Stimulated activated CD8-positive, alpha-beta memory T cell treated with anti-CD3 and anti-CD28 coated beads, Interleukin-2, amount 100 ng/mL, for 1 hour (primary cell): ENCODE measurements around the gene R3HDM1.
"Not testable (repeated sequence)": the region's sequence is repeated elsewhere in the genome, so short reads cannot be mapped to it uniquely, and the experiment has no call there.

ENCODE experiments used
- DNase-seq, 2 donors: peaks; one replicate each; pipeline ENCODE4 v3.0.0-alpha.2; 2020; ENCODE audit warnings: low read depth in 2 of 2

R3HDM1 gene

DNA sequence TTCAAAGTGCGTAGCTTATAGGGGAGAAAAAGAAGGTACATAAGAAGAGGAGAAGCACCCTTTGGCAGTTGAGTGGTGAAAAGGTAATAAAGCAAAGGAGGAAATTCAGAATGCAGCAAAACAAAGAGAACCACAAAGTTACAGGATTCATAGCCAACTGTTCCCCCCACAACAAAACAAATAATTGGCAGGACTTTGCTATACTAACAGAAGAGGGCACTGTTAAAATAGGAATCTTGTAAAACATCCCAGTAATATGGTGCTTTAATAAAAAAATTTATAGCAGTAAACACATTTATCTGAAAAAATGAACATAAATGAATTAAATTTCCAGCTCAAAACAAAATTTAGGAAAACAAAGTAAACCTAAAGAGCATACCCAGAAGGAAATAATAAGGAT is 42.3 kb downstream of the R3HDM1 start:
- DNase-seq = no peak

DNA sequence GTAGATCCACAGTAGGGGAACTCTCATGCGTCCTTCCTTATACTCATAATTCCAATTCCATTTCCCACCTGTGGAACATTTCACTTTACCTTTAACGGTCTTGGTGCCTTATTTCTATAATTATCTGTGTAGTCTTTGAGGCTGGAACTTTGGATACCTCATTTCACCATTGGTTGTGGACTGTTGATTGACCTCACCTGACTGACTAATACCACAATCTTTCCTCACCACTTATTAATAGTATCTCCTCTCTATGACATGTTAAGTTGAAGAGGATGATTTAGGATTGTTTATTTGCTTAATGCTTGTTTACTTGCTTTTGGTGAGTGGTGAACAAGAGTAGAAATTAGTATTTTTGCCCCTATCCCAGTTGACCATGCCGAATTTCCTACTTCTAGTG is 50.0 kb downstream of the R3HDM1 start:
- DNase-seq = no peak

- DNase-seq = no peak
These were observed 51.1 kb downstream of the R3HDM1 start for GRCh38 chr2:135582383-135582782.

- no peak for DNase-seq
These were observed 54.3 kb downstream of the R3HDM1 start for GRCh38 chr2:135585586-135585985.

GRCh38 chr2:135586148-135586547 is 54.9 kb downstream of the R3HDM1 start:
- DNase-seq = no peak

DNA sequence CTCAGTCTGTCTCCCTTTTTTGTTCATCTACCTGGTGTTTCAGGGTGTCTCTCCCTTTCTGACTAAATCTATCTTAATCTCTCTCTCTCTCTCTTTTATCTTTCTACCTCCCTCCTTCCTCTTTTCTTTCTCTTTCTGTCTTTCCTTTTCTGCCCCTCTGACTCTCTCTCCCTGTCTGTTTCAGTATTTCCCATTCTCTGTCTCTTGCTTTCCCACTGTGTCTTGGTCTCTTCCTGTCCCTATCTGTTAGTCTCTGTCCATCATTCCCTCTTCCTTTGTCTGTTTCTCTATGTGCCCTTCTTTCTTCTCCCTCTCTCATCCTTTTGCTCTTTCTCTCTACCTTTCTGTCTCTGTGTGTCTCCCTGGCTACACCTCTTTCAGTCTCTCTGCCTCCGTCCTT is 56.7 kb downstream of the R3HDM1 start:
- DNase-seq = no peak

GRCh38 chr2:135590619-135591260 is 59.5 kb downstream of the R3HDM1 start:
- DNase-seq = no peak

DNA sequence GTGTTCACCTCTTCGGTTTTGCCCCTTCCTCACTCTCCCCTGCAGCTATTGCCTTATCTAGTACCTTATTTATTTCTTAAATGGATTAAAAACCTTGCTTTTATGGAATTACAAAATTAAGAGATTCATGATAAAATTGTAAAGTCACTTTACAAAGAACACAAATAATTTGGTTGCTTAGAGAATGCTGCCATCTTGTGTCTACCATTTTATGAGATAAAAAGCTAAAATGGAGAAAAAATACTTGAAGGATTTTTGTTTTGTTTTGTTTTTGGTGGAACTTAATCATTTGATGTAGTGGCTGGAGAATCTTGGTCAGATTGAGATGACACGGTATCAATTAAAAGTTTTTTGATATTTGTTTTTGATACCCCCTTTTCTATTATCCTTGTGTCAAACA is 69.6 kb downstream of the R3HDM1 start:
- DNase-seq = no peak

DNA sequence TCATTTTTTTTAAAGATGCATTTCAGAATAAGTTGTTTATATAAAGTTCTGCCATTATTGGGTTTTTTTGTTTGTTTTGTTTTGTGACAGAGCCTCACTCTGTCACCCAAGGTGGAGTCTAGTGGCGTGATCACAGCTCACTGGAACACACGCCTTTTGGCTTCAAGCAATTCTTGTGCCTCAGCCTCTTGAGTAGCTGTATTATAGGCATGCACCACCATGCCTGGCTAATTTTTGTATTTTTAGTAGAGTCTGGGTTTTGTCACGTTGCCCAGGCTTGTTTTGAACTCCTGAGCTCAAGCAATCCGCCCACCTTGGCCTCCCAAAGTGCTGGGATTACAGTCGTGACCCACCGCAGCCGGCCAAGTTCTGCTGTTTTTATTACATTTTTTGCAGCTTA is 72.3 kb downstream of the R3HDM1 start:
- DNase-seq = no peak

- DNase-seq = no peak
These were observed 76.3 kb downstream of the R3HDM1 start for GRCh38 chr2:135607561-135607960.

DNA sequence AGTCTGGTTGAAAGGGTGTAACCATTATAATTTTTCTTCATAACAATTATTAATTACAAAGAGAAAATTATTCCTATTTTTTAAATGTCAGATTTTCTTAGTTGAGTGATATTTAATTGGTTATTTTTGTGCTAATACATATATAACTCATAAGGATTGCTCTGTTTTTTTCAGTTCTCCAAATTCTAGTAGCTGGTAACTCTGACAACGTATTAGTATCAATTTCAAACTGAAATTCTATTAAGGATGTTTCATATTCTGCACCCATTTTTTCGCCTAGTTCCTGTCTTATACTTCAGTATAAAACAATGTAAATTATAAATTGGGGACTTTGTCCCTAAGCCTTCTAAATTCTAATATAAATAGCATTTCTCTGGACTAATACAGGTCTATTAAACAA is 81.0 kb downstream of the R3HDM1 start:
- DNase-seq = no peak

DNA sequence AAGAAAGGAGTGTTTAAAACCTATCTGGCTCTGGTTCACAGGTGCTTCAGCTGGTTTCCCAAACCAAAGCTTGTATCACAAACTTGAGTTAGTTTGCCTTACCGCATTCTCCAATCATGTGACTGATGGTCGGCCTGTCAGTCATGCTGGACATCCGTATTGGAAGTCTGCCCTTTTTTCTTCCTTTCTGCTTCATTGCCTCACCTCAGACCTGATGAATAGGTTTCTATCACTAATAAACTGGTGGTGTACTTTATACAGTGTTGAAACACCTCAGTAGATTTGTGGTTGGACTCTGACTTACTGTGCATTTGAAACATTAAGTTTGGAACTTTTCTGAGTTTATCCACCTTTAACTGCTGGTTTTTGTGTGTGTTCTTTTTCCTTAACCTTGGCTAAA is 84.1 kb downstream of the R3HDM1 start:
- DNase-seq = no peak

GRCh38 chr2:135617501-135618015 is 86.3 kb downstream of the R3HDM1 start:
- DNase-seq = no peak

DNA sequence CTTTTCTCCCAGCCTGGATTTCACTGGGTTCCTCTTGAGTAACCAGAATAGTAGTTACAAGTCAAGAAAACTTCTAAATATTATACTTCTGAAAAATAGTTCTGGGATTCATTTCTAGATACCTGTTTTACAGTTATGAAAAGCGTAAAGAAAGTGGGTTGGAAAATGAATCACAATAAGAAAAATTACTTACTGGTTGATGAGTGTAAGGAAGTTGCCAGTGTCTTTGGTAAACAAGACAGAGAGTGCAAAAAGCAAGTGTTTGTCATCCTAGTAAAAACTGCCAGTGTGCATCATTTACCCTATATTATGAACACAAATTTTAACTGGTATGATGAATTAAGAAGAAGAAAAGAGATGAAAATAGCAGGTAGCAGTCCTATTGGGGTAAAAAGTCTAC is 88.9 kb downstream of the R3HDM1 start:
- DNase-seq = no peak

DNA sequence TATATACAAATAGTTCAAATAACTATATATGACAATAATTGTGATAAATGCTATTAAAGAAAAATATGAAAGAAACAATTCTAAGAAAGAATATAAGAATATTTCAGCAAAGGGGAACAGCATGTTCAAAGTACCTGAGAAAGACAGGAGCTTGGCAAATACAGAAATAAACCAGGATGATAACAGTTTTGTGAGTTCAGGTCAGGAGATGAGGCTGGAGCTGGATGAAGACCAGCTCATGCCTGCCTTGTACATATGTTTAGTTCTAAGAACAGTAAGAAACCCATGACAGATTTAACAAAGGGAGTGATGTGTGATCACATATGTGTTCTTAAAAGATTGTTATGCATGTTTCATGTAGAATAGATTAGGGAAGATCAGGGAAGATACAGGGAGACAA is 98.2 kb downstream of the R3HDM1 start:
- no peak for DNase-seq

DNA sequence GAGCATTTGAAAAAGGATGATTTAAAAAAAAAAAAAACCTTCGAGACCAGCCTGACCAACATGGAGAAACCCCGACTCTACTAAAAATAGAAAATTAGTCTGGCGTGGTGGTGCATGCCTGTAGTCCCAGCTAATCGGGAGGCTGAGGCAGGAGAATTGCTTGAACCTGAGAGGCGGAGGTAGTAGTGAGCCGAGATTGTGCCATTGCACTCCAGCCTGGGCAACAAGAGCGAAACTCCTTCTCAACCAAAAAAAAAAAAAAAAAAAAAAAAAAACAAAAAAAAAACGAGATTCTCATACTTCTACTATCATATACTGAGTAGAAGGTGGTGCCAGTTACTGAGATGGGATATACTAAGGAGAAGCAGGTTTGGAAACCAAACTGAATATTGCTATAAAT is 98.8 kb downstream of the R3HDM1 start:
- DNase-seq = not testable (repeated sequence)

GRCh38 chr2:135630488-135630887 is 99.2 kb downstream of the R3HDM1 start:
- no peak for DNase-seq

DNA sequence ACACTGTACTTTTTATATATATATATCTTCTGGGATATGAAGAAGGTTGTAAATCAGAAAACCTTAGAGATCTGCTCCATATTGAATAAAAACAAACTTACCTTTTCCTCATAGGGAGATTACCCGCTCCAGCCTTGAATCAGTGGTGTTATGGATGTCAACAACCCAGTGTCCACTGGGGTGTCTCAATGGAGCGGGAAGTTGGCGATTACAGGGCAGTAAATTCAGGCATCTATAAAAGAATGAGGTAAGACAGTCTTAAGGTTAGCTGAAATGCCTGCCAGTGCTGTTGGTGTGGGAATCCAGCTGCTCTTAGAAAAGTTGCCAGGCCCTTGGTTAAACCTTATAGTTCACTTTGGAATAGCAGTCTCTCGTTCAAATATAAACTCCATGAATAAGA is 102.3 kb downstream of the R3HDM1 start:
- DNase-seq = no peak

GRCh38 chr2:135635212-135635835 is 104.0 kb downstream of the R3HDM1 start:
- DNase-seq = no peak

GRCh38 chr2:135636982-135637381 is 105.7 kb downstream of the R3HDM1 start:
- DNase-seq = no peak

DNA sequence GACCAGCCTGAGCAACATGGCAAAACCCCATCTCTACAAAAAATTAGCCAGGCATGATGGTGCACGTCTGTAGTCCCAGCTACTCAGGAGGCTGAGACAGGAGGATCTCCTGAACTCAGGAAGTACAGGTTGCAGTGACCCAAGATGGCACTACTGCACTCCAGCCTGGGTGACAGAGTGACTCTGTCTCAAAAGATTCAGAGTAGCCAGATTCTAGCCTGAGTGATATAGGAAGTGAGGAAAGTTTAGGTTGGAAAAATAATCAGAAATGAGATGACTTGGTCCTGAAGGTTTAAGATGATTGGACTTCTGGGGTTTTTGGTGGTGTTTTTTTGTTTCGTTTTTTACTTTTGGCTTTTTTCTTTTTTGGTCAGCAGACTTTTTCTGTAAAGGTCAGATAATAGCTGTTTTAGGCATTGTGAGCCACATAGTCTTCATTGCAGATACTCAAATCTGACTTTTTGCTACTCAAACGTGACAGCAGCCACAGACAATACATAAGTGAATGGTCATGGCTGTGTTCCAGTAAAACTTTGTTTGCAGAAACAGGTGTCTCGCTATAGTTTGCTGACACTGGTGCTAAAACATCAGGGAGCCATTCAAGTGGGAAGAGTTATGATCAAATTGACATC is 106.3 kb downstream of the R3HDM1 start:
- no peak for DNase-seq

DNA sequence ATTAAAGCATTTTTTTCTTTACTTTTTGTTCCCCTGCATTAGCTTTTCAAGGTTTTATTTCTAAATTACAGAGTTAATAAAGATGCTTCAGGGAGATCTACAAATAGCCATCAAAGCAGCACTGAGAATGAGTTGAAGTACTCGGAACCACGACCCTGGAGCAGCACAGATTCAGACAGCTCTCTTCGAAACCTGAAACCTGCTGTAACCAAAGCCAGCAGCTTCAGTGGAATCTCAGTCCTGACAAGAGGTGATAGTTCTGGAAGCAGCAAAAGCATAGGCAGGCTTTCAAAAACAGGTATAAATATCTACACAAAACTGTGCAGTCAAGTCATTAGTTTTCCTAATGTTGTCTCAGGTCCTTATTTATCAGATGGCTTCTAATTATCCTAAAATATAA is 107.5 kb downstream of the R3HDM1 start:
- DNase-seq = no peak
